WTC11 (cell line): Measurements from ENCODE around the gene GNRH2. TPM values are rescaled to one million over a fixed set of nuclear protein-coding genes. Genes with fewer than 3 reads are reported as not detected.

ENCODE experiments used
- ATAC-seq: fragments of 200-7000 bp; cut with Tn5 transposase; 2 replicates; pipeline ENCODE4 v1.10.0; 2021; ENCODE audit warnings: mild to moderate bottlenecking, moderate library complexity
- CTCF ChIA-PET: fragments of 300-600 bp; sonication (Branson Sonifier 250); formaldehyde crosslinking; loops from one replicate; lab custom pipeline; 2021; ENCODE audit warnings: antibody characterized with exemption; lab: Charles Lee
- POLR2A ChIA-PET: fragments of 350-600 bp; sonication (Branson Sonifier 250); formaldehyde crosslinking; loops from one replicate; lab custom pipeline; 2021; ENCODE audit warnings: antibody characterized with exemption; lab: Charles Lee
- DNase-seq: peaks from one replicate; pipeline ENCODE4 v3.0.0; 2021; ENCODE audit warnings: low spot score
- H3K27ac Mint-ChIP-seq: 2 replicates; pipeline ENCODE4 v1.8.0; 2021; ENCODE audit warnings: mixed read lengths
- H3K27me3 Mint-ChIP-seq: 2 replicates; pipeline ENCODE4 v1.8.0; 2021; ENCODE audit warnings: low read depth, mild to moderate bottlenecking, moderate library complexity, mixed read lengths
- H3K36me3 Mint-ChIP-seq: 2 replicates; pipeline ENCODE4 v1.8.0; 2021; ENCODE audit warnings: mixed read lengths
- H3K4me1 Mint-ChIP-seq: 2 replicates; pipeline ENCODE4 v1.8.0; 2022; ENCODE audit warnings: mixed read lengths
- H3K4me3 Mint-ChIP-seq: 2 replicates; pipeline ENCODE4 v1.8.0; 2021; ENCODE audit warnings: mild to moderate bottlenecking, moderate library complexity, mixed read lengths
- H3K9me3 Mint-ChIP-seq: 2 replicates; pipeline ENCODE4 v1.8.0; 2021; ENCODE audit warnings: mixed read lengths
- ARID4B ChIP-seq: sonication (generic); formaldehyde crosslinking; IDR thresholded peaks from 2 replicates; pipeline ENCODE4 v1.8.0; 2023; ENCODE audit warnings: missing genetic modification reagents, mild to moderate bottlenecking, borderline replicate concordance
- ATF2 ChIP-seq: sonication (generic); formaldehyde crosslinking; IDR thresholded peaks from 2 replicates; pipeline ENCODE4 v1.8.1; 2022; ENCODE audit warnings: low read depth, missing genetic modification reagents, borderline replicate concordance
- ATF3 ChIP-seq: sonication (generic); formaldehyde crosslinking; conservative IDR thresholded peaks from 2 replicates; pipeline ENCODE4 v1.8.1; 2022; ENCODE audit warnings: mild to moderate bottlenecking, missing genetic modification reagents
- CBFB ChIP-seq: sonication (generic); formaldehyde crosslinking; IDR thresholded peaks from 2 replicates; pipeline ENCODE4 v1.8.1; 2022; ENCODE audit warnings: mild to moderate bottlenecking, low read depth, missing genetic modification reagents
- CREB1 ChIP-seq: sonication (generic); formaldehyde crosslinking; IDR thresholded peaks from 2 replicates; pipeline ENCODE4 v1.8.0; 2023; ENCODE audit warnings: mild to moderate bottlenecking, missing genetic modification reagents
- E2F1 ChIP-seq: sonication (generic); formaldehyde crosslinking; IDR thresholded peaks from 2 replicates; pipeline ENCODE4 v1.8.0; 2022; ENCODE audit warnings: mild to moderate bottlenecking, missing genetic modification reagents
- ELF4 ChIP-seq: sonication (generic); formaldehyde crosslinking; IDR thresholded peaks from 2 replicates; pipeline ENCODE4 v1.8.1; 2022; ENCODE audit warnings: low read depth, mild to moderate bottlenecking, moderate library complexity, missing genetic modification reagents
- ETV6 ChIP-seq: sonication (generic); formaldehyde crosslinking; IDR thresholded peaks from 2 replicates; pipeline ENCODE4 v1.8.1; 2022; ENCODE audit warnings: mild to moderate bottlenecking, missing genetic modification reagents
- FOXP4 ChIP-seq: sonication (generic); formaldehyde crosslinking; IDR thresholded peaks from 2 replicates; pipeline ENCODE4 v1.8.0; 2022; ENCODE audit warnings: mild to moderate bottlenecking, missing genetic modification reagents
- HMGXB4 ChIP-seq: sonication (generic); formaldehyde crosslinking; IDR thresholded peaks from 2 replicates; pipeline ENCODE4 v1.8.1; 2023; ENCODE audit warnings: mild to moderate bottlenecking, moderate library complexity, missing genetic modification reagents
- NFATC4 ChIP-seq: fragments of 250-450 bp; sonication (Bioruptor Pico); IDR thresholded peaks from 2 replicates; pipeline ENCODE4 v1.9.0; 2021; ENCODE audit warnings: mild to moderate bottlenecking
- NFYB ChIP-seq: sonication (generic); formaldehyde crosslinking; conservative IDR thresholded peaks from 2 replicates; pipeline ENCODE4 v1.8.0; 2022; ENCODE audit warnings: low read depth, missing genetic modification reagents
- NR1H2 ChIP-seq: sonication (generic); formaldehyde crosslinking; IDR thresholded peaks from 2 replicates; pipeline ENCODE4 v1.9.0; 2021; ENCODE audit warnings: mild to moderate bottlenecking, moderate library complexity, missing genetic modification reagents
- PRDM15 ChIP-seq: sonication (generic); formaldehyde crosslinking; IDR thresholded peaks from 2 replicates; pipeline ENCODE4 v1.8.0; 2022; ENCODE audit warnings: missing genetic modification reagents
- STAT6 ChIP-seq: sonication (generic); formaldehyde crosslinking; conservative IDR thresholded peaks from 2 replicates; pipeline ENCODE4 v1.8.1; 2023; ENCODE audit warnings: mild to moderate bottlenecking, low read depth, missing genetic modification reagents, moderate library complexity
- ZMAT4 ChIP-seq: fragments of 250-450 bp; sonication (Bioruptor Pico); IDR thresholded peaks from 2 replicates; pipeline ENCODE4 v1.9.0; 2021; ENCODE audit warnings: mild to moderate bottlenecking
- ZNF317 ChIP-seq: sonication (generic); formaldehyde crosslinking; IDR thresholded peaks from 2 replicates; pipeline ENCODE4 v1.8.1; 2023; ENCODE audit warnings: low read depth, mild to moderate bottlenecking, moderate library complexity, missing genetic modification reagents, borderline replicate concordance
- total RNA-seq: library from RNA; stranded (reverse); gene quantifications from 3 replicates; pipeline ENCODE4 v1.2.3, GENCODE V29; 2021

The GNRH2 gene
- total RNA-seq, 1 experiment from 2014 or later = 1.1 TPM

GRCh38 chr20:3077618-3078134 lies 34.3 kb downstream of the GNRH2 start:
- H3K9me3 Mint-ChIP-seq = peaks cover 19% of the 10 kb centered on the region
- POLR2A ChIA-PET = no interaction called here
- no peak for ATAC-seq
- no peak overlapping the region for H3K27ac Mint-ChIP-seq
- peaks cover 9% of the 10 kb centered on the region for H3K36me3 Mint-ChIP-seq
- CTCF ChIA-PET = interaction anchor here (0.7 to 1.8 kb wide), 13 partner anchors 8 to 1600 kb away, joined by 3 to 14 read pairs (median 5); no protein-coding TSS in a partner anchor
- DNase-seq = no peak
- H3K4me1 Mint-ChIP-seq = peaks cover under 1% of the 10 kb centered on the region
- H3K27me3 Mint-ChIP-seq = peaks cover 73% of the 10 kb centered on the region
- H3K4me3 Mint-ChIP-seq = no peak overlapping the region
- TF ChIP-seq PRDM15 (CRISPR knock-in tag) (no peak), ETV6 (no peak), ARID4B (CRISPR knock-in tag) (no peak), NFYB (CRISPR knock-in tag) (no peak), NR1H2 (CRISPR knock-in tag) (no peak), NFATC4 (no peak), CBFB (CRISPR knock-in tag) (no peak), E2F1 (CRISPR knock-in tag) (no peak), ZMAT4 (CRISPR knock-in tag) (no peak), FOXP4 (CRISPR knock-in tag) (no peak), STAT6 (CRISPR knock-in tag) (no peak), ELF4 (no peak), CREB1 (CRISPR knock-in tag) (no peak), HMGXB4 (CRISPR knock-in tag) (no peak), ATF2 (CRISPR knock-in tag) (no peak), ZNF317 (CRISPR knock-in tag) (no peak), ATF3 (CRISPR knock-in tag) (no peak)
